Measurements from ENCODE around the gene ATXN7L3. TPM values are rescaled to one million over a fixed set of nuclear protein-coding genes. Genes with fewer than 3 reads are reported as not detected.

The ATXN7L3 gene
- total and polyA plus RNA-seq, 10 of the 15 experiments (the other 5 are each of a cell fraction or from before 2014, with no cell fraction given): 0.71 to 78.7 (median 32.7) TPM

DNA sequence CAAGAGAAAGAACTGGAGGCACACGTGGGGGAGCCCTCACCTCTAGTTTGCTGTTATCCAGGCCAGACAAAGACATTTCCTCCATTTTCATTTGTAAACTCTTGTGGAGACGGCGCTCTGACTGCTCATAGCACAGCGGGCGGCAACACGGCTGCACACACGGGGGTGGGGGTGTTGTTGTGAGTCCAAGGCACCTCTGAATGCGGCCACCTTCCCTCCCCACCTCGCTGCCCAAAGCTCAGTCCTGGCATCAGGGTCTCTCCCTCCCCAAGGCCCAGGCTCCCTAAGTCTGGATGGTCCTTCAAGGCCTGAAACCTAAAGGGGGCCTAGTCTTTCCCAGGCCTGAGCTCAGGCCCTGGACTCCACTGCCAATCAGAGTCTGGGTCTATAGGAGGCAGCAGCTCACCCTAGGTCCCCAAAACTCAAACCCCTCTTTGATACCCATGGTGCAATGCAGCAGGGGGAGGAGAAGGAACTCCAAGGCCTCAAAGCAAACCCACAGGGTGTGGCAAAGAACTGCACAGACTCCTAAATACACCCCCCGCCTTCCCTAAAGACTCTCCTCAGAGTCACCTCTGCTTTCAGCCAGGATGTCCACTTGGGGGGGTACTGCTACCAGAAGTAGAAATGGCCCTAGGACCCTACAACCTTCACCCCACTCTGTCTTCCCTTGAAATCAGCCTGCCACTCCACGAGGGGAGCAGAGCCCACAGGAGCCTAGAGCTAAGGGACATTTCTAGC is 1.5 kb downstream of the ATXN7L3 start:
- Histone ChIP-seq H3K9ac (ENCODE audit: control insufficient read depth, insufficient read depth, low read length) (peak overlapping the region; percentile 89), H3K27ac (ENCODE audit: control insufficient read depth, insufficient read depth) (peak overlapping the region; percentile 77), H4K20me1 (ENCODE audit: control insufficient read depth, insufficient read depth) (no peaks in the 10 kb centered on the region), H3K27me3 (replicated peaks in 1 of 2; ENCODE audit: control insufficient read depth in 2 of 2, insufficient read depth in 2 of 2, low read length in 1 of 2) (no peaks in the 10 kb centered on the region), H3K4me2 (ENCODE audit: control insufficient read depth, insufficient read depth) (peak overlapping the region; percentile 79), H2AFZ (ENCODE audit: control insufficient read depth, low read depth, low read length) (no peak overlapping the region), H3K4me3 (peak overlapping the region; percentile 100), H3K9me3 (replicated peaks; ENCODE audit: control insufficient read depth, insufficient read depth, low read length) (no peaks in the 10 kb centered on the region), H3K4me1 (ENCODE audit: control insufficient read depth, insufficient read depth, low read length) (peaks cover 12% of the 10 kb centered on the region), H3K79me2 (ENCODE audit: control insufficient read depth, insufficient read depth, low read length) (peaks cover 33% of the 10 kb centered on the region), H3K36me3 (ENCODE audit: control insufficient read depth in 2 of 2, insufficient read depth in 2 of 2, low read length in 1 of 2) (peaks cover 10 to 22% of the 10 kb centered on the region in 2 experiments)
- intact Hi-C loops (cut with micrococcal nuclease; ENCODE audit: unreplicated experiment) (no loop called here), in situ Hi-C loops (cut with MboI) (no loop called here)
- SMC1A ChIA-PET (ENCODE audit: uncharacterized antibody, unreplicated experiment): interaction anchor here (0.5 to 3.3 kb wide), 7 partner anchors 11 to 180 kb away, joined by 3 to 12 read pairs (median 4); partner anchors contain the start of gene TMUB2
- CTCF ChIA-PET: interaction anchor here (0.8 to 1.7 kb wide), 6 partner anchors 10 to 147 kb away, joined by 3 to 7 read pairs (median 5); partner anchors contain the start of genes GRN and TMUB2
- RAD21 ChIA-PET (ENCODE audit: unreplicated experiment): interaction anchor here (0.6 to 2.4 kb wide), 5 partner anchors 12 to 147 kb away, joined by 3 to 10 read pairs (median 4); partner anchors contain the start of genes GRN and TMUB2
- DNase-seq (ENCODE audit: low read depth, low spot score) (no peak), ATAC-seq (peak; percentile 45), FAIRE-seq (peak; percentile 82)
- WGBS (ENCODE audit: insufficient coverage, insufficient replicate concordance, low lambda C conversion rate, missing lambda C conversion rate): 56% methylated on average over 11 of the region's 11 CpGs
- POLR2A ChIA-PET: interaction anchor here (0.5 to 1.6 kb wide), 9 partner anchors 10 to 147 kb away, joined by 3 to 9 read pairs (median 4); partner anchors contain the start of gene GRN
- BruUV-seq (replicated peaks): no TSS peak
- TF ChIP-seq TAF1 (IDR thresholded peaks at IDR 0.05; ENCODE audit: borderline replicate concordance, low read depth, low read length) (0 out of 2 replicates have a peak, but pooled peaks have one; percentile 26), POLR2AphosphoS5 (IDR thresholded peaks at IDR 0.05; ENCODE audit: low read length) (peak; percentile 71), NFYA (IDR thresholded peaks at IDR 0.05; ENCODE audit: borderline replicate concordance, low read depth, low read length) (no peak), RUNX3 (IDR thresholded peaks at IDR 0.05; ENCODE audit: low read length) (0 out of 2 replicates have a peak, but pooled peaks have one; percentile 19), SMAD5 (IDR thresholded peaks at IDR 0.05; ENCODE audit: low read depth) (no peak; the same call in 1 of the 2 replicates), EGR1 (IDR thresholded peaks at IDR 0.05; ENCODE audit: borderline replicate concordance in 1 of 2, low read depth in 2 of 2, low read length in 2 of 2) (peak in 1 of 2 experiments; percentile 8; a peak in 1 of 3 replicates), NBN (IDR thresholded peaks at IDR 0.05) (0 out of 2 replicates have a peak, but pooled peaks have one; percentile 35), SMARCA5 (IDR thresholded peaks at IDR 0.05) (0 out of 2 replicates have a peak, but pooled peaks have one; percentile 37), ZNF592 (IDR thresholded peaks at IDR 0.05) (no peak), TBL1XR1 (IDR thresholded peaks at IDR 0.05; ENCODE audit: low read depth, low read length) (0 out of 2 replicates have a peak, but pooled peaks have one; percentile 3), YY1 (IDR thresholded peaks at IDR 0.05; ENCODE audit: low read depth, low read length) (peak; percentile 25; the same call in 1 of the 2 replicates), RAD21 (IDR thresholded peaks at IDR 0.05; ENCODE audit: insufficient read depth, low read depth, low read length) (peak; percentile 41; the same call in 1 of the 2 replicates), LARP7 (IDR thresholded peaks at IDR 0.05) (peak; percentile 44; the same call in 1 of the 2 replicates), CREB1 (IDR thresholded peaks at IDR 0.05; ENCODE audit: low read depth) (0 out of 2 replicates have a peak, but pooled peaks have one; percentile 9)
- TF ChIP-seq, protein P1, sequence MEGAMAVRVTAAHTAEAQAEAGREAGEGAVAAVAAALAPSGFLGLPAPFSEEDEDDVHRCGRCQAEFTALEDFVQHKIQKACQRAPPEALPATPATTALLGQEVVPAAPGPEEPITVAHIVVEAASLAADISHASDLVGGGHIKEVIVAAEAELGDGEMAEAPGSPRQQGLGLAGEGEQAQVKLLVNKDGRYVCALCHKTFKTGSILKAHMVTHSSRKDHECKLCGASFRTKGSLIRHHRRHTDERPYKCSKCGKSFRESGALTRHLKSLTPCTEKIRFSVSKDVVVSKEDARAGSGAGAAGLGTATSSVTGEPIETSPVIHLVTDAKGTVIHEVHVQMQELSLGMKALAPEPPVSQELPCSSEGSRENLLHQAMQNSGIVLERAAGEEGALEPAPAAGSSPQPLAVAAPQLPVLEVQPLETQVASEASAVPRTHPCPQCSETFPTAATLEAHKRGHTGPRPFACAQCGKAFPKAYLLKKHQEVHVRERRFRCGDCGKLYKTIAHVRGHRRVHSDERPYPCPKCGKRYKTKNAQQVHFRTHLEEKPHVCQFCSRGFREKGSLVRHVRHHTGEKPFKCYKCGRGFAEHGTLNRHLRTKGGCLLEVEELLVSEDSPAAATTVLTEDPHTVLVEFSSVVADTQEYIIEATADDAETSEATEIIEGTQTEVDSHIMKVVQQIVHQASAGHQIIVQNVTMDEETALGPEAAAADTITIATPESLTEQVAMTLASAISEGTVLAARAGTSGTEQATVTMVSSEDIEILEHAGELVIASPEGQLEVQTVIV (IDR thresholded peaks at IDR 0.05; ENCODE audit: borderline replicate concordance, partially characterized antibody): no peak
